CD14-positive monocyte (primary cell): Measurements from ENCODE around the gene DEPDC4. TPM values are rescaled to one million over a fixed set of nuclear protein-coding genes. Genes with fewer than 3 reads are reported as not detected.

Experiments used
- DNase-seq, 3 donors: peaks; one replicate each; pipeline ENCODE4 v3.0.0-alpha.2; 2011 to 2022
- H2AFZ ChIP-seq: 2 replicates; pipeline ENCODE4 v1.6.0; 2012; ENCODE audit warnings: mild to moderate bottlenecking, low read depth, low read length, inconsistent platforms; ENCODE audit not compliant: insufficient read depth, poor library complexity, severe bottlenecking
- H3K27ac ChIP-seq, 2 donors: 1 replicate in 1 of 2; 2 replicates in 1 of 2; pipeline ENCODE4 v1.5.1; 2012 to 2013; ENCODE audit warnings: low read length in 2 of 2, control low read depth in 1 of 2, inconsistent platforms in 1 of 2, low read depth in 1 of 2, mild to moderate bottlenecking in 1 of 2
- H3K27me3 ChIP-seq, 2 donors: one replicate each; pipeline versions ENCODE4 v1.6.0 to v1.6.1; 2011 to 2013; ENCODE audit warnings: low read length in 2 of 2; ENCODE audit not compliant: control insufficient read depth in 2 of 2, insufficient read depth in 2 of 2
- H3K36me3 ChIP-seq, 2 donors: replicated peaks in 1 of 2; 1 replicate in 1 of 2; 2 replicates in 1 of 2; pipeline versions ENCODE4 v1.5.1 to v1.6.1; 2012 to 2013; ENCODE audit warnings: low read length in 2 of 2, control low read depth in 1 of 2, inconsistent platforms in 1 of 2, mild to moderate bottlenecking in 1 of 2; ENCODE audit not compliant: insufficient read depth in 2 of 2, control insufficient read depth in 1 of 2
- H3K4me1 ChIP-seq, 2 donors: 1 replicate in 1 of 2; 2 replicates in 1 of 2; pipeline versions ENCODE4 v1.5.1 to v1.6.1; 2012 to 2013; ENCODE audit warnings: low read length in 2 of 2, control low read depth in 1 of 2, inconsistent platforms in 1 of 2, mild to moderate bottlenecking in 1 of 2, moderate library complexity in 1 of 2; ENCODE audit not compliant: insufficient read depth in 2 of 2, control insufficient read depth in 1 of 2
- H3K4me2 ChIP-seq: replicated peaks from 2 replicates; pipeline ENCODE3; 2012; ENCODE audit warnings: low read length, moderate library complexity, mild to moderate bottlenecking; ENCODE audit not compliant: poor library complexity, severe bottlenecking; ENCODE audit errors: extremely low read depth
- H3K4me3 ChIP-seq, 3 experiments: fragments of 200-600 bp in 1 of 3; sonication (generic) in 1 of 3; replicated peaks in 1 of 3; 1 replicate in 2 of 3; 2 replicates in 1 of 3; pipeline ENCODE4 v1.5.1; 2011 to 2013; ENCODE audit warnings: low read length in 3 of 3, mild to moderate bottlenecking in 3 of 3, control low read depth in 2 of 3, low read depth in 2 of 3, inconsistent platforms in 1 of 3, moderate library complexity in 1 of 3
- H3K79me2 ChIP-seq: 2 replicates; pipeline ENCODE4 v1.6.0; 2012; ENCODE audit warnings: mild to moderate bottlenecking, control low read depth, inconsistent platforms, low read length, moderate library complexity; ENCODE audit not compliant: insufficient read depth
- H3K9ac ChIP-seq: 2 replicates; pipeline ENCODE4 v1.6.0; 2017; ENCODE audit warnings: low read length, mild to moderate bottlenecking; ENCODE audit not compliant: insufficient read depth, poor library complexity, severe bottlenecking
- H3K9me3 ChIP-seq, 2 donors: replicated peaks in 1 of 2; 1 replicate in 1 of 2; 2 replicates in 1 of 2; pipeline versions ENCODE4 v1.5.1 to v1.6.1; 2012 to 2013; ENCODE audit warnings: low read length in 2 of 2, control low read depth in 1 of 2; ENCODE audit not compliant: control insufficient read depth in 1 of 2, insufficient read depth in 1 of 2
- H4K20me1 ChIP-seq: 2 replicates; pipeline ENCODE4 v1.6.0; 2012; ENCODE audit warnings: mild to moderate bottlenecking, low read length, control low read depth, moderate library complexity; ENCODE audit not compliant: insufficient read depth
- H3K27ac Mint-ChIP-seq, 7 donors: one replicate each; pipeline ENCODE4 v1.8.0; 2020; ENCODE audit warnings: mild to moderate bottlenecking in 7 of 7, mixed read lengths in 7 of 7, moderate library complexity in 6 of 7, inconsistent platforms in 2 of 7
- H3K27me3 Mint-ChIP-seq, 3 donors: one replicate each; pipeline ENCODE4 v1.8.0; 2021 to 2022; ENCODE audit warnings: low read depth in 3 of 3, mild to moderate bottlenecking in 3 of 3, mixed read lengths in 3 of 3, moderate library complexity in 3 of 3, inconsistent platforms in 1 of 3
- H3K36me3 Mint-ChIP-seq, 2 donors: one replicate each; pipeline ENCODE4 v1.8.0; 2020; ENCODE audit warnings: mixed read lengths in 2 of 2, inconsistent platforms in 1 of 2, mild to moderate bottlenecking in 1 of 2
- H3K4me1 Mint-ChIP-seq: one replicate; pipeline ENCODE4 v1.8.0; 2020; ENCODE audit warnings: mild to moderate bottlenecking, mixed read lengths
- H3K4me3 Mint-ChIP-seq, 2 donors: one replicate each; pipeline ENCODE4 v1.8.0; 2020; ENCODE audit warnings: mild to moderate bottlenecking in 2 of 2, mixed read lengths in 2 of 2, moderate library complexity in 1 of 2
- H3K9me3 Mint-ChIP-seq, 7 donors: one replicate each; pipeline ENCODE4 v1.8.0; 2020 to 2022; ENCODE audit warnings: mixed read lengths in 7 of 7, mild to moderate bottlenecking in 6 of 7, moderate library complexity in 6 of 7, inconsistent platforms in 2 of 7
- CTCF ChIP-seq: fragments of 200-600 bp; IDR thresholded peaks from one replicate; pipeline ENCODE4 v1.8.0; 2022; ENCODE audit warnings: antibody characterized with exemption, mild to moderate bottlenecking
- WGBS: methylation state at CpG from one replicate; pipeline ENCODE4 v1.1.5; 2013; ENCODE audit warnings: missing lambda C conversion rate; ENCODE audit not compliant: insufficient coverage; 5-methylcytosine and 5-hydroxymethylcytosine counted together
- intact Hi-C, 2 donors: fragments of 100-400 bp; cut with micrococcal nuclease; formaldehyde crosslinking; loops; one replicate each; pipeline versions ENCODE4 v1.15.0 to v1.15.1; 2023
- polyA plus RNA-seq, 3 donors: library from polyadenylated mRNA; depleted of rRNA in 1 of 3; unstranded in 2 of 3; stranded (reverse) in 1 of 3; fragments of 300-500 nt in 2 of 3; fragments of >200 nt in 1 of 3; fragmentation: Illumina TruSeq in 2 of 3; gene quantifications; 1 replicate in 2 of 3; 2 replicates in 1 of 3; pipeline ENCODE4 v1.2.3, GENCODE V29; 2012 to 2021

DEPDC4 gene
- polyA plus RNA-seq, 3 donors = 0.25 TPM; not detected in 2

DNA sequence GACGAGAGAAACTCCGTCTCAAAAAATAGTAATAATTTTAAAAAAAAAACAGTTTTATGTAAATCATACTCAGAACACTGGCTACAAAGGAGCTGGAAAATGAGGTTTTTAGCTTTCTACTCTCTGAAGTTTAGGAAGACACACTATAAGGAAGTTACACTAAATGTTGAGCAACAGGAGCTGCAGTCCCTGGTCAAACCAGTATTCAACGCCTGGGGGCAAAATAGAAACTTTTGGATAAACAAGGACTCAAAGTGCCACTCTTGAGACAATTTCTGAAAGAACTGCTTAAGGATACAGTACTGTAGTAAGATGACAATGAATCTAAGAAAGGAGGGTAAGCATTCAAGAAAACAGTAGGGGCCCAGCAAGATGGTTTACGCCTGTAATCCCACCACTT is 37.0 kb downstream of the DEPDC4 start:
- no peaks in the 10 kb centered on the region for H3K27me3 ChIP-seq
- peak; percentile 4 to 35 (median 17) for DNase-seq
- peaks cover 8 to 12% of the 10 kb centered on the region in 2 donors for H3K36me3 ChIP-seq
- H3K4me2 ChIP-seq = no peak overlapping the region
- no peak overlapping the region for H3K27ac ChIP-seq
- peak overlapping the region in 1 of 7 donors; percentile 64 for H3K27ac Mint-ChIP-seq
- H3K4me1 Mint-ChIP-seq = peaks cover 10% of the 10 kb centered on the region
- H2AFZ ChIP-seq = peak overlapping the region; percentile 40
- intact Hi-C loops = no loop called here
- H4K20me1 ChIP-seq = no peaks in the 10 kb centered on the region
- H3K4me3 Mint-ChIP-seq = no peak overlapping the region
- H3K36me3 Mint-ChIP-seq = peaks cover 7 to 12% of the 10 kb centered on the region in 2 donors
- H3K4me1 ChIP-seq = peaks cover 0 to 3% of the 10 kb centered on the region in 2 donors
- no peaks in the 10 kb centered on the region for H3K9me3 ChIP-seq
- H3K4me3 ChIP-seq = no peak overlapping the region
- WGBS = 50% methylated on average over 2 of the region's 4 CpGs
- no peak overlapping the region for H3K9ac ChIP-seq
- peaks cover 0 to 2% (median 2%) of the 10 kb centered on the region in 3 donors for H3K27me3 Mint-ChIP-seq
- H3K79me2 ChIP-seq = no peaks in the 10 kb centered on the region
- no peaks in the 10 kb centered on the region for H3K9me3 Mint-ChIP-seq
- peak; percentile 14 for TF ChIP-seq CTCF

- Mint-ChIP-seq H3K9me3 (no peaks in the 10 kb centered on the region), H3K27ac (peak overlapping the region in 3 of 7 donors; percentile 6 to 56 (median 52)), H3K36me3 (peaks cover 14 to 16% of the 10 kb centered on the region in 2 donors), H3K4me3 (no peak overlapping the region), H3K4me1 (peaks cover 10% of the 10 kb centered on the region), H3K27me3 (peaks cover 0 to 2% (median 2%) of the 10 kb centered on the region in 3 donors)
- intact Hi-C loops = no loop called here
- TF ChIP-seq CTCF = no peak
- Histone ChIP-seq H3K79me2 (no peaks in the 10 kb centered on the region), H3K9me3 (no peaks in the 10 kb centered on the region), H3K4me1 (peaks cover 0 to 3% of the 10 kb centered on the region in 2 donors), H2AFZ (no peak overlapping the region), H3K9ac (no peak overlapping the region), H3K36me3 (peaks cover 8 to 19% of the 10 kb centered on the region in 2 donors), H4K20me1 (no peaks in the 10 kb centered on the region), H3K27me3 (no peaks in the 10 kb centered on the region), H3K4me3 (no peak overlapping the region), H3K27ac (no peak overlapping the region), H3K4me2 (no peak overlapping the region)
- DNase-seq = no peak
- WGBS = 95% methylated on average over 3 of the region's 5 CpGs
Measured at GRCh38 chr12:100229036-100229635, 37.7 kb downstream of the DEPDC4 start.
